ENCODE results near the gene SLC30A7.

DNA sequence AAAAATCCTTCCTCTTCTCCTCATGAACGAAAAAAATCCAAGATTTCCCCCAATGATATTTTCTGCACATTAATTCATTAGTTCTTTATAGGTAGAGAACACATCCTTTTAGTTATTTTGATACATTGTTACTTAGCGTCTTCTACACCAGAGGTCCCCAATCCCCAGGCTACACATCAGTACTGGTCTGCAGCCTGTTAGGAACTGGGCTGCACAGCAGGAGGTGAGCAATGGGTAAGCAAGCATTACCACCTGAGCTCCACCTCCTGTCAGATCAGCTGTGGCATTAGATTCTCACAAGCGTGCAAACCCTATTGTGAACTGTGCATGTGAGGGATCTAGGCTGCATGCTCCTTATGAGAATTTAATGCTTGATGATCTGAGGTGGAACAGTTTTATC is 14.2 kb upstream of the SLC30A7 start:
- TF ChIP-seq, protein P1, sequence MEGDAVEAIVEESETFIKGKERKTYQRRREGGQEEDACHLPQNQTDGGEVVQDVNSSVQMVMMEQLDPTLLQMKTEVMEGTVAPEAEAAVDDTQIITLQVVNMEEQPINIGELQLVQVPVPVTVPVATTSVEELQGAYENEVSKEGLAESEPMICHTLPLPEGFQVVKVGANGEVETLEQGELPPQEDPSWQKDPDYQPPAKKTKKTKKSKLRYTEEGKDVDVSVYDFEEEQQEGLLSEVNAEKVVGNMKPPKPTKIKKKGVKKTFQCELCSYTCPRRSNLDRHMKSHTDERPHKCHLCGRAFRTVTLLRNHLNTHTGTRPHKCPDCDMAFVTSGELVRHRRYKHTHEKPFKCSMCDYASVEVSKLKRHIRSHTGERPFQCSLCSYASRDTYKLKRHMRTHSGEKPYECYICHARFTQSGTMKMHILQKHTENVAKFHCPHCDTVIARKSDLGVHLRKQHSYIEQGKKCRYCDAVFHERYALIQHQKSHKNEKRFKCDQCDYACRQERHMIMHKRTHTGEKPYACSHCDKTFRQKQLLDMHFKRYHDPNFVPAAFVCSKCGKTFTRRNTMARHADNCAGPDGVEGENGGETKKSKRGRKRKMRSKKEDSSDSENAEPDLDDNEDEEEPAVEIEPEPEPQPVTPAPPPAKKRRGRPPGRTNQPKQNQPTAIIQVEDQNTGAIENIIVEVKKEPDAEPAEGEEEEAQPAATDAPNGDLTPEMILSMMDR (IDR thresholded peaks at IDR 0.05), result no peak
- TF ChIP-seq POLR2A (IDR thresholded peaks at IDR 0.05), result no peak

Measured in testis (tissue), 2 donors.